ENCODE measurements around the gene E4F1. TPM values are rescaled to one million over a fixed set of nuclear protein-coding genes. Genes with fewer than 3 reads are reported as not detected.

The E4F1 gene
- total and polyA plus RNA-seq, 5 donors from 2014 or later, result 11.6 to 38.7 (median 14.9) TPM

- H3K4me1 ChIP-seq (ENCODE audit: control insufficient read depth, insufficient read depth, low read length, poor library complexity, severe bottlenecking), result peaks cover 2% of the 10 kb centered on the region
- H3K9me3 Mint-ChIP-seq, result peaks cover 0 to 1% (median 0%) of the 10 kb centered on the region in 7 donors
- H3K27ac Mint-ChIP-seq, result no peak overlapping the region
- ATAC-seq (ENCODE audit: low read depth in 2 of 2) (no peak), DNase-seq (no peak)
- H3K36me3 ChIP-seq (ENCODE audit: control insufficient read depth, insufficient read depth, low read length), result peaks cover 19% of the 10 kb centered on the region
- no peaks in the 10 kb centered on the region for H3K9me3 ChIP-seq (ENCODE audit: control insufficient read depth in 2 of 2, low read length in 2 of 2)
- H3K27me3 Mint-ChIP-seq, result no peaks in the 10 kb centered on the region
- no peak overlapping the region for H3K27ac ChIP-seq (ENCODE audit: insufficient read depth, low read length, poor library complexity, severe bottlenecking)
- H3K4me3 Mint-ChIP-seq, result no peak overlapping the region
- no peak overlapping the region for H3K4me3 ChIP-seq (ENCODE audit: low read depth, low read length)
- H3K4me1 Mint-ChIP-seq, result peaks cover 0 to 3% (median 0%) of the 10 kb centered on the region in 4 donors
- H3K36me3 Mint-ChIP-seq, result peaks cover 4% of the 10 kb centered on the region
- H3K27me3 ChIP-seq (ENCODE audit: control insufficient read depth, insufficient read depth, low read length), result no peaks in the 10 kb centered on the region
Measured at GRCh38 chr16:2244926-2245795, 21.8 kb downstream of the E4F1 start.

- Histone ChIP-seq H3K27ac (ENCODE audit: insufficient read depth, low read length, poor library complexity, severe bottlenecking) (no peak overlapping the region), H3K4me1 (ENCODE audit: control insufficient read depth, insufficient read depth, low read length, poor library complexity, severe bottlenecking) (peaks cover 9% of the 10 kb centered on the region), H3K4me3 (ENCODE audit: low read depth, low read length) (no peak overlapping the region), H3K36me3 (ENCODE audit: control insufficient read depth, insufficient read depth, low read length) (peaks cover 19% of the 10 kb centered on the region), H3K27me3 (ENCODE audit: control insufficient read depth, insufficient read depth, low read length) (no peaks in the 10 kb centered on the region), H3K9me3 (ENCODE audit: control insufficient read depth in 2 of 2, low read length in 2 of 2) (no peaks in the 10 kb centered on the region)
- Mint-ChIP-seq H3K36me3 (peaks cover 4% of the 10 kb centered on the region), H3K27ac (no peak overlapping the region), H3K4me1 (peaks cover 0 to 9% (median under 1%) of the 10 kb centered on the region in 4 donors), H3K27me3 (no peaks in the 10 kb centered on the region), H3K9me3 (peaks cover 0 to 1% (median 0%) of the 10 kb centered on the region in 7 donors), H3K4me3 (no peak overlapping the region)
- no peak for ATAC-seq (ENCODE audit: low read depth in 2 of 2)
- no peak for DNase-seq
Measured at GRCh38 chr16:2246301-2246885, 23.0 kb downstream of the E4F1 start.

GRCh38 chr16:2250652-2251295 lies 27.4 kb downstream of the E4F1 start:
- Histone ChIP-seq H3K4me3 (ENCODE audit: low read depth, low read length) (peak overlapping the region; percentile 65), H3K4me1 (ENCODE audit: control insufficient read depth, insufficient read depth, low read length, poor library complexity, severe bottlenecking) (peaks cover 9% of the 10 kb centered on the region), H3K27ac (ENCODE audit: insufficient read depth, low read length, poor library complexity, severe bottlenecking) (peak overlapping the region; percentile 73), H3K36me3 (ENCODE audit: control insufficient read depth, insufficient read depth, low read length) (peaks cover 24% of the 10 kb centered on the region), H3K27me3 (ENCODE audit: control insufficient read depth, insufficient read depth, low read length) (no peaks in the 10 kb centered on the region), H3K9me3 (ENCODE audit: control insufficient read depth in 2 of 2, low read length in 2 of 2) (no peaks in the 10 kb centered on the region)
- Mint-ChIP-seq H3K27me3 (no peaks in the 10 kb centered on the region), H3K36me3 (peaks cover 9% of the 10 kb centered on the region), H3K4me3 (peak overlapping the region; percentile 90 to 97 (median 92)), H3K27ac (peak overlapping the region; percentile 86 to 92 (median 89)), H3K4me1 (peaks cover 0 to 11% (median under 1%) of the 10 kb centered on the region in 4 donors), H3K9me3 (no peaks in the 10 kb centered on the region)
- ATAC-seq (ENCODE audit: low read depth in 2 of 2), result peak; percentile 3 to 18
- DNase-seq, result peak in 2 of 3 donors; percentile 29 to 68

- H3K4me3 Mint-ChIP-seq, result peak within 1 kb of the TSS; percentile 90 to 97 (median 92)
- peak; percentile 73 to 86 (median 76) for DNase-seq
- H3K27me3 Mint-ChIP-seq, result no peaks in the 10 kb centered on the region
- H3K36me3 ChIP-seq (ENCODE audit: control insufficient read depth, insufficient read depth, low read length), result peaks cover 24% of the 10 kb centered on the region
- H3K27me3 ChIP-seq (ENCODE audit: control insufficient read depth, insufficient read depth, low read length), result no peaks in the 10 kb centered on the region
- peaks cover 0 to 11% (median under 1%) of the 10 kb centered on the region in 4 donors for H3K4me1 Mint-ChIP-seq
- H3K9me3 Mint-ChIP-seq, result no peaks in the 10 kb centered on the region
- H3K27ac Mint-ChIP-seq, result peak within 1 kb of the TSS; percentile 86 to 92 (median 89)
- H3K9me3 ChIP-seq (ENCODE audit: control insufficient read depth in 2 of 2, low read length in 2 of 2), result no peaks in the 10 kb centered on the region
- peak within 1 kb of the TSS; percentile 65 for H3K4me3 ChIP-seq (ENCODE audit: low read depth, low read length)
- H3K27ac ChIP-seq (ENCODE audit: insufficient read depth, low read length, poor library complexity, severe bottlenecking), result peak within 1 kb of the TSS; percentile 73
- H3K36me3 Mint-ChIP-seq, result peaks cover 15% of the 10 kb centered on the region
- peak; percentile 79 to 84 for ATAC-seq (ENCODE audit: low read depth in 2 of 2)
- H3K4me1 ChIP-seq (ENCODE audit: control insufficient read depth, insufficient read depth, low read length, poor library complexity, severe bottlenecking), result peaks cover 9% of the 10 kb centered on the region
Measured at GRCh38 chr16:2251296-2252111, 28.1 kb downstream of the E4F1 start, which contains the start of gene ECI1. ECI1 (minus strand) TSS chr16:2251587; CDS start chr16:2251566, 21 bp downstream.

- Mint-ChIP-seq H3K4me3 (peak overlapping the region; percentile 16 to 75 (median 42)), H3K4me1 (peaks cover 0 to 11% (median under 1%) of the 10 kb centered on the region in 4 donors), H3K27ac (peak overlapping the region; percentile 43 to 81 (median 73)), H3K36me3 (peaks cover 19% of the 10 kb centered on the region), H3K27me3 (no peaks in the 10 kb centered on the region), H3K9me3 (no peaks in the 10 kb centered on the region)
- H3K9me3 ChIP-seq (ENCODE audit: control insufficient read depth in 2 of 2, low read length in 2 of 2), result no peaks in the 10 kb centered on the region
- peak overlapping the region; percentile 73 for H3K27ac ChIP-seq (ENCODE audit: insufficient read depth, low read length, poor library complexity, severe bottlenecking)
- H3K4me3 ChIP-seq (ENCODE audit: low read depth, low read length), result no peak overlapping the region
- H3K27me3 ChIP-seq (ENCODE audit: control insufficient read depth, insufficient read depth, low read length), result no peaks in the 10 kb centered on the region
- peaks cover 35% of the 10 kb centered on the region for H3K36me3 ChIP-seq (ENCODE audit: control insufficient read depth, insufficient read depth, low read length)
- DNase-seq (no peak), ATAC-seq (ENCODE audit: low read depth in 2 of 2) (no peak)
- peaks cover 9% of the 10 kb centered on the region for H3K4me1 ChIP-seq (ENCODE audit: control insufficient read depth, insufficient read depth, low read length, poor library complexity, severe bottlenecking)
Measured at GRCh38 chr16:2252806-2253148, 29.4 kb downstream of the E4F1 start.

- DNase-seq (no peak), ATAC-seq (ENCODE audit: low read depth in 2 of 2) (no peak)
- Mint-ChIP-seq H3K27ac (peak overlapping the region in 2 of 3 donors; percentile 43 to 73), H3K4me1 (peaks cover 0 to 11% (median under 1%) of the 10 kb centered on the region in 4 donors), H3K9me3 (no peaks in the 10 kb centered on the region), H3K27me3 (no peaks in the 10 kb centered on the region), H3K4me3 (peak overlapping the region in 2 of 4 donors; percentile 27 to 58), H3K36me3 (peaks cover 19% of the 10 kb centered on the region)
- H3K27me3 ChIP-seq (ENCODE audit: control insufficient read depth, insufficient read depth, low read length), result no peaks in the 10 kb centered on the region
- H3K9me3 ChIP-seq (ENCODE audit: control insufficient read depth in 2 of 2, low read length in 2 of 2), result no peaks in the 10 kb centered on the region
- no peak overlapping the region for H3K4me3 ChIP-seq (ENCODE audit: low read depth, low read length)
- peaks cover 40% of the 10 kb centered on the region for H3K36me3 ChIP-seq (ENCODE audit: control insufficient read depth, insufficient read depth, low read length)
- H3K4me1 ChIP-seq (ENCODE audit: control insufficient read depth, insufficient read depth, low read length, poor library complexity, severe bottlenecking), result peaks cover 9% of the 10 kb centered on the region
- no peak overlapping the region for H3K27ac ChIP-seq (ENCODE audit: insufficient read depth, low read length, poor library complexity, severe bottlenecking)
Measured at GRCh38 chr16:2253293-2253692, 29.9 kb downstream of the E4F1 start.

All from CD4-positive, CD25-positive, alpha-beta regulatory T cell (primary cell).